ENCODE data around the gene KLHL13.

DNA sequence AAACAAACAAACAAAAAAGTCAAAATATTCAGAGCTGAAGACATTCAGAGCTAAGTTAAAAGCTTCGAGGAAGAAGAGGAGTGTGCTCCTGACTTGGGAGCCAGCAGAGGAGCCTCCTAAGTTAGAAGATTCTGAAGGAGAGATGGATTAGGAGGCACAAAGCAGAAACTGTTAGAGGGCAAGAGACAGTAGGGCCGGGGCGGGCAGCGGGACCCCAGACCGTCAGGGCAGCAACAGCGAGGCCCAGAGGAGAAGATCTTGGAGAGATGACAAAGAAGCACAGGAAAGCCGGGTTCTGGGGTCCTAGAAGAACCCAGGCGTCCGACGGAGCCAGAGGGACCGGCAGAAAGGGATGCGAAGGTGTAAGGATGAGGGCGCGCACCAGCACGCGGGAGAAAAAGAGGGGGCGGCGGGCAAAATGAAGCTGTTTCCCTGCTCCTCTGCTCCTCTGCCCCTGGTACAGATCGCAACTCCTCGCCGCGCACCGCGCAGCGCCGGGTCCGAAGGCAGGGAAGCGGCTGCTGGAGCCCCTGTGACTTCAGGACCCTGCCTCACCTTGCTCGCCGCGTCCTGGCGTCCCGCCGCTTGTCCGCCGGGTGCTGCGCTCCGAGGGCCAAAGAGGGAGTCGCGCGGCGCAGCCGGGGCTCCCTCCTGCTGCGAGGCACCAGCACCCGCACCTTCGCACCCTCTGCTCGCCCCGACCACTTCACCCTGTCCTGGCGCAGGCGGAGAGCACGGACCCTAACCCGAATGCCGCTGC, 477 bp downstream of the KLHL13 start:
- no peak for TF ChIP-seq MEF2A (IDR thresholded peaks at IDR 0.05; ENCODE audit: insufficient read depth, low read depth, low read length)
- TF ChIP-seq, protein P1, sequence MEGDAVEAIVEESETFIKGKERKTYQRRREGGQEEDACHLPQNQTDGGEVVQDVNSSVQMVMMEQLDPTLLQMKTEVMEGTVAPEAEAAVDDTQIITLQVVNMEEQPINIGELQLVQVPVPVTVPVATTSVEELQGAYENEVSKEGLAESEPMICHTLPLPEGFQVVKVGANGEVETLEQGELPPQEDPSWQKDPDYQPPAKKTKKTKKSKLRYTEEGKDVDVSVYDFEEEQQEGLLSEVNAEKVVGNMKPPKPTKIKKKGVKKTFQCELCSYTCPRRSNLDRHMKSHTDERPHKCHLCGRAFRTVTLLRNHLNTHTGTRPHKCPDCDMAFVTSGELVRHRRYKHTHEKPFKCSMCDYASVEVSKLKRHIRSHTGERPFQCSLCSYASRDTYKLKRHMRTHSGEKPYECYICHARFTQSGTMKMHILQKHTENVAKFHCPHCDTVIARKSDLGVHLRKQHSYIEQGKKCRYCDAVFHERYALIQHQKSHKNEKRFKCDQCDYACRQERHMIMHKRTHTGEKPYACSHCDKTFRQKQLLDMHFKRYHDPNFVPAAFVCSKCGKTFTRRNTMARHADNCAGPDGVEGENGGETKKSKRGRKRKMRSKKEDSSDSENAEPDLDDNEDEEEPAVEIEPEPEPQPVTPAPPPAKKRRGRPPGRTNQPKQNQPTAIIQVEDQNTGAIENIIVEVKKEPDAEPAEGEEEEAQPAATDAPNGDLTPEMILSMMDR (IDR thresholded peaks at IDR 0.05 in 2 of 3, conservative IDR thresholded peaks at IDR 0.05 in 1 of 3; ENCODE audit: control insufficient read depth in 2 of 3, extremely low read depth in 1 of 3, insufficient read depth in 1 of 3, low read depth in 3 of 3, low read length in 3 of 3) = no peak
- no peak for TF ChIP-seq NR2C2 (IDR thresholded peaks at IDR 0.05; ENCODE audit: borderline replicate concordance, control insufficient read depth, insufficient read length, low read depth)
- TF ChIP-seq, protein P2, sequence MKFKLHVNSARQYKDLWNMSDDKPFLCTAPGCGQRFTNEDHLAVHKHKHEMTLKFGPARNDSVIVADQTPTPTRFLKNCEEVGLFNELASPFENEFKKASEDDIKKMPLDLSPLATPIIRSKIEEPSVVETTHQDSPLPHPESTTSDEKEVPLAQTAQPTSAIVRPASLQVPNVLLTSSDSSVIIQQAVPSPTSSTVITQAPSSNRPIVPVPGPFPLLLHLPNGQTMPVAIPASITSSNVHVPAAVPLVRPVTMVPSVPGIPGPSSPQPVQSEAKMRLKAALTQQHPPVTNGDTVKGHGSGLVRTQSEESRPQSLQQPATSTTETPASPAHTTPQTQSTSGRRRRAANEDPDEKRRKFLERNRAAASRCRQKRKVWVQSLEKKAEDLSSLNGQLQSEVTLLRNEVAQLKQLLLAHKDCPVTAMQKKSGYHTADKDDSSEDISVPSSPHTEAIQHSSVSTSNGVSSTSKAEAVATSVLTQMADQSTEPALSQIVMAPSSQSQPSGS (IDR thresholded peaks at IDR 0.05; ENCODE audit: low read length) = no peak
- no peak for TF ChIP-seq EZH2 (IDR thresholded peaks at IDR 0.05; ENCODE audit: borderline replicate concordance, control insufficient read depth, low read depth, low read length)
- TF ChIP-seq FOXM1 (IDR thresholded peaks at IDR 0.05; ENCODE audit: low read depth, low read length) = no peak
- TF ChIP-seq SMAD1 (IDR thresholded peaks at IDR 0.05; ENCODE audit: low read depth, partially characterized antibody) = no peak
- TF ChIP-seq BCL11A (IDR thresholded peaks at IDR 0.05; ENCODE audit: low read depth, low read length) = no peak
- TF ChIP-seq SP1 (IDR thresholded peaks at IDR 0.05; ENCODE audit: low read depth, low read length) = no peak
- TF ChIP-seq, protein P3, sequence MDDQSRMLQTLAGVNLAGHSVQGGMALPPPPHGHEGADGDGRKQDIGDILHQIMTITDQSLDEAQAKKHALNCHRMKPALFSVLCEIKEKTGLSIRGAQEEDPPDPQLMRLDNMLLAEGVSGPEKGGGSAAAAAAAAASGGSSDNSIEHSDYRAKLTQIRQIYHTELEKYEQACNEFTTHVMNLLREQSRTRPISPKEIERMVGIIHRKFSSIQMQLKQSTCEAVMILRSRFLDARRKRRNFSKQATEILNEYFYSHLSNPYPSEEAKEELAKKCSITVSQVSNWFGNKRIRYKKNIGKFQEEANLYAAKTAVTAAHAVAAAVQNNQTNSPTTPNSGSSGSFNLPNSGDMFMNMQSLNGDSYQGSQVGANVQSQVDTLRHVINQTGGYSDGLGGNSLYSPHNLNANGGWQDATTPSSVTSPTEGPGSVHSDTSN (IDR thresholded peaks at IDR 0.05; ENCODE audit: insufficient replicate concordance, low read depth, low read length) = no peak
- no peak for TF ChIP-seq JUND (IDR thresholded peaks at IDR 0.05; ENCODE audit: low read depth, low read length)

Measured in GM12878 (cell line).